Adrenal gland (tissue), 5 donors: Measurements from ENCODE around the gene VWCE.

Experiments
- POLR2A ChIP-seq, 2 donors: fragments of 450-650 bp; IDR thresholded peaks; one replicate each; pipeline ENCODE4 v1.6.1; 2017; ENCODE audit warnings: antibody characterized with exemption in 2 of 2, mild to moderate bottlenecking in 2 of 2, moderate library complexity in 1 of 2
- TF ChIP-seq, protein P1 (sequence below), 6 experiments: fragments of 450-650 bp in 4 of 6; fragments of 200-600 bp in 2 of 6; sonication (generic) in 1 of 6; IDR thresholded peaks; 1 replicate in 5 of 6; 2 replicates in 1 of 6; pipeline versions ENCODE4 v1.5.1 to v1.8.0; 2016 to 2021; ENCODE audit warnings: antibody characterized with exemption in 6 of 6, mild to moderate bottlenecking in 2 of 6, moderate library complexity in 1 of 6
- donor health status: DM: no; HTN: no; CAD: no.

DNA sequence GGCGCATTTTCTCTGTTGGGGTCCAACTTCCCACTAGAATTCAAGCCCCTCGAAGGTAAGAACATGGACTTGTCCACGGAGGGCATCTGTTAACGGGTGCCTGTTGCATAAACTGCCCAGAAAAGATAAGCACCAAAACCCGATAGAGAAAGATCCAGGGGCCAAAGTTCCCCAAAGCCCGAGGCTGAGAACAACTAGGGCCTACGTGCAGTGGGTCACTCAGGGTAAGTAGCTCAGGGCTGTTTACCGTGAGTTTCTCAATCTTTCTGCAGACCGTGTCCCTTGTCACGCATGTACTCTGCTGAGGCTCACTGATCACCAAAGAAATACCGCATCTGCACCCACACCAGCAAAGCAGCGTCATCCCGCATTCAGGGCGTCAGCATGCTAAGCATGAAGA, 29.8 kb downstream of the VWCE start:
- TF ChIP-seq, protein P1, sequence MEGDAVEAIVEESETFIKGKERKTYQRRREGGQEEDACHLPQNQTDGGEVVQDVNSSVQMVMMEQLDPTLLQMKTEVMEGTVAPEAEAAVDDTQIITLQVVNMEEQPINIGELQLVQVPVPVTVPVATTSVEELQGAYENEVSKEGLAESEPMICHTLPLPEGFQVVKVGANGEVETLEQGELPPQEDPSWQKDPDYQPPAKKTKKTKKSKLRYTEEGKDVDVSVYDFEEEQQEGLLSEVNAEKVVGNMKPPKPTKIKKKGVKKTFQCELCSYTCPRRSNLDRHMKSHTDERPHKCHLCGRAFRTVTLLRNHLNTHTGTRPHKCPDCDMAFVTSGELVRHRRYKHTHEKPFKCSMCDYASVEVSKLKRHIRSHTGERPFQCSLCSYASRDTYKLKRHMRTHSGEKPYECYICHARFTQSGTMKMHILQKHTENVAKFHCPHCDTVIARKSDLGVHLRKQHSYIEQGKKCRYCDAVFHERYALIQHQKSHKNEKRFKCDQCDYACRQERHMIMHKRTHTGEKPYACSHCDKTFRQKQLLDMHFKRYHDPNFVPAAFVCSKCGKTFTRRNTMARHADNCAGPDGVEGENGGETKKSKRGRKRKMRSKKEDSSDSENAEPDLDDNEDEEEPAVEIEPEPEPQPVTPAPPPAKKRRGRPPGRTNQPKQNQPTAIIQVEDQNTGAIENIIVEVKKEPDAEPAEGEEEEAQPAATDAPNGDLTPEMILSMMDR (IDR thresholded peaks at IDR 0.05) = no peak
- no peak for TF ChIP-seq POLR2A (IDR thresholded peaks at IDR 0.05)
